Stimulated activated CD4-positive, alpha-beta T cell treated with anti-CD3 and anti-CD28 coated beads, Interleukin-1b, Interleukin-23, amount 100 ng/mL, for 1 hour (primary cell): ENCODE results near the gene CACNA1G.

ENCODE experiments used
- DNase-seq, 2 donors: peaks; one replicate each; pipeline ENCODE4 v3.0.0-alpha.2; 2020; ENCODE audit warnings: low read depth in 2 of 2

Gene CACNA1G

GRCh38 chr17:50613007-50613992 is 52.8 kb downstream of the CACNA1G start:
- no peak for DNase-seq

DNA sequence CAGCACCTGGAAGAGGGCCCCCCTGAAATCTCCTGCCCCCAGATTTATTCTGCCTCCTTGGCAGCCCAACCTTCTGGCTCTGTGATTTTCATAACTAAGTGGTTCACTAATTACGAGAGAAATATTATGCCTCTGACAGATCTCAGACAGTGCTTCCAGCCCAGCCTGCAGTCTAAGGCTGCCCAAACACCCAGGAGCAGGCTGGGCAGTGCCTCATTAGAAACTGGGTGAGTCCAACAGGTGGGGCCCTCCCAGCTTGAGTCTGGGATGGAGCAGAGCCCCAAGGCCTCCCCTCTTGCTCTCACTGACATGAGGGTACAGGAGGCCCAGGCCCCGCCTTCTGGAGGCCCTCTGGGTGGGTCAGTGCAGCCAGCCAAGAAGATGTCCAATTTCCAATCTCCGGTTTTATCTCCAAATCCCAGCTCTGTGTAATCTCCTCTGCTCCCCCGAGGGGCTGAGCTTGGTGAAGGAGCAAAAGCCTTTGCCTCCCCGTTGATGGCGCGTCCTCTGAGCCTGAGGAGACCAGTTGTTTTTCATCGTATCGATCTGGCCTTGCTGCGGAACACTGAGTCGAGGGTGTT is 54.0 kb downstream of the CACNA1G start:
- no peak for DNase-seq

DNA sequence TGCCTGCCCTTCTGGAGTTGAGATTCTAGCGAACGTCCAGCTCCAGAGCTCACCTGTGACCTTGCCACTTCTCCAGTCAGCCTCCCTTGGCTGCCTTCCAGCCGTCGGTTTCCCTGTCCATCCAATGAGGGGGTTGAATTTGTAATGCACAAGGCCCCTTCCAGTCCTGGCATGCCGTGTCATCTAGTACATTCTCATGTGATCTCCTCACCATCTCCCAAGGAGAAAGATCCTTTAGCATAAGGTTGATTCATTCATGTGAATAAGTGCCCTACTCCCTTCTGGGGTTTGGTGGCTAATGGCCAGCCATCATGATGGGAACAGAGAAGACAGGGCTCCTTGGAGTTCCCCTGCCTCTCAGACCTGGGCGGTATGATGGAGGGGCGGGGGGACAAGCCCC is 55.3 kb downstream of the CACNA1G start:
- no peak for DNase-seq

DNA sequence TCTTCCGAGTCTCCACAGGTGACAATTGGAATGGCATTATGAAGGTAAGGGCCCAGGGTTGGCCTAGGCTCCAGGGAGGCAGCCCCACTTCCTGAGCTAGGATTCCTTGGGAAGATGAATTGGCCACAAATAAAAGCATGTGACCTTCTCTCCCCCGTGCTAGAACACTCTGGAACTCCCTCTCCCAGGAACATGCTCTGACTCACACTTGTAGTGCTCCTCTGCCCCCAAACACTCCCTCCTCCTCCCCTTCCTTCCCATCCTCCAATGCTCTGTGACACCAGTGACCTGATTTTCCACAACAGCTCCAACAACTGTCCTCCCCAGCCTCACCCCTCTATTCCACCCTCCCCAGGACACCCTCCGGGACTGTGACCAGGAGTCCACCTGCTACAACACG is 57.8 kb downstream of the CACNA1G start:
- DNase-seq, result no peak

- no peak for DNase-seq
These were observed 58.4 kb downstream of the CACNA1G start for GRCh38 chr17:50618941-50619340.

DNA sequence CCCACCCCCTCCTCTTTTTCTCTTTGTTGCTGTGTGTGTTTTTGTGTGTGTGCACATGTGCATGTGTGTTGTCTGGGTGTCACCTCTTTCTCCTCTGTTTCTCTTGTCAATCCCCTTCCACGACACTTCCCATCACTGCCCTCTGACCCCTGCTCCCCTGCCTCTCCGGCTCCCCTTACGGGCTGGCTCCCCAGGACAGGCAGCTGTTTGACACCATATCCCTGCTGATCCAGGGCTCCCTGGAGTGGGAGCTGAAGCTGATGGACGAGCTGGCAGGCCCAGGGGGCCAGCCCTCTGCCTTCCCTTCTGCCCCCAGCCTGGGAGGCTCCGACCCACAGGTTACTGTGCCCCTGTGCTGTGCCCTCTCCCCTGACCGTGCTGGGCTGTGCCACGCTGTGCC is 59.0 kb downstream of the CACNA1G start:
- no peak for DNase-seq

DNA sequence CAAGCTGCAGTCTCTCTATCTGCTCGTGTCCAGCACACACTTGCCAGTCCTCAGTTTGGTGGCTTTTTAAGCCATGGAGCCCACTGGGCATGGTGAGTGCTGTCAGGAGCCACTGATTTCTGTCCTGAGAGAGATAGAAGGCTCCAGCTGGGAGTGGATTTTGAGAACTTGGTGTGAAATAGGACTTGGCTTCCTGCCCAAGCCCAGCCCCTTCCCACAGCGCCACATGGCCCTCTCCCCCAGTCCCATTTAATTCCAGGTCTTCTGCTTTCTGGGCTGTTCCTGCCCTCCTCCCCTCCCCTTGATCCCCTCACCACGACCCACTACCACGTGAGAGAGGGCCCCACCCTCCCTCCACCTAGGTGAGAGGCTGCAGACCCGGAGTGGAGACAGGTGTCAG is 59.7 kb downstream of the CACNA1G start:
- no peak for DNase-seq

- DNase-seq, result no peak
These were observed 60.3 kb downstream of the CACNA1G start for GRCh38 chr17:50620858-50621257.

GRCh38 chr17:50621574-50622031 is 61.1 kb downstream of the CACNA1G start:
- no peak for DNase-seq

GRCh38 chr17:50624321-50624934 is 63.9 kb downstream of the CACNA1G start:
- DNase-seq, result no peak

- DNase-seq, result no peak
These were observed 64.7 kb downstream of the CACNA1G start for GRCh38 chr17:50625032-50625871.

DNA sequence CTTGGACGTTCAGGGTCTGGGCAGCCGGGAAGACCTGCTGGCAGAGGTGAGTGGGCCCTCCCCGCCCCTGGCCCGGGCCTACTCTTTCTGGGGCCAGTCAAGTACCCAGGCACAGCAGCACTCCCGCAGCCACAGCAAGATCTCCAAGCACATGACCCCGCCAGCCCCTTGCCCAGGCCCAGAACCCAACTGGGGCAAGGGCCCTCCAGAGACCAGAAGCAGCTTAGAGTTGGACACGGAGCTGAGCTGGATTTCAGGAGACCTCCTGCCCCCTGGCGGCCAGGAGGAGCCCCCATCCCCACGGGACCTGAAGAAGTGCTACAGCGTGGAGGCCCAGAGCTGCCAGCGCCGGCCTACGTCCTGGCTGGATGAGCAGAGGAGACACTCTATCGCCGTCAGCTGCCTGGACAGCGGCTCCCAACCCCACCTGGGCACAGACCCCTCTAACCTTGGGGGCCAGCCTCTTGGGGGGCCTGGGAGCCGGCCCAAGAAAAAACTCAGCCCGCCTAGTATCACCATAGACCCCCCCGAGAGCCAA is 65.6 kb downstream of the CACNA1G start:
- DNase-seq, result peak; percentile 23 to 41

DNA sequence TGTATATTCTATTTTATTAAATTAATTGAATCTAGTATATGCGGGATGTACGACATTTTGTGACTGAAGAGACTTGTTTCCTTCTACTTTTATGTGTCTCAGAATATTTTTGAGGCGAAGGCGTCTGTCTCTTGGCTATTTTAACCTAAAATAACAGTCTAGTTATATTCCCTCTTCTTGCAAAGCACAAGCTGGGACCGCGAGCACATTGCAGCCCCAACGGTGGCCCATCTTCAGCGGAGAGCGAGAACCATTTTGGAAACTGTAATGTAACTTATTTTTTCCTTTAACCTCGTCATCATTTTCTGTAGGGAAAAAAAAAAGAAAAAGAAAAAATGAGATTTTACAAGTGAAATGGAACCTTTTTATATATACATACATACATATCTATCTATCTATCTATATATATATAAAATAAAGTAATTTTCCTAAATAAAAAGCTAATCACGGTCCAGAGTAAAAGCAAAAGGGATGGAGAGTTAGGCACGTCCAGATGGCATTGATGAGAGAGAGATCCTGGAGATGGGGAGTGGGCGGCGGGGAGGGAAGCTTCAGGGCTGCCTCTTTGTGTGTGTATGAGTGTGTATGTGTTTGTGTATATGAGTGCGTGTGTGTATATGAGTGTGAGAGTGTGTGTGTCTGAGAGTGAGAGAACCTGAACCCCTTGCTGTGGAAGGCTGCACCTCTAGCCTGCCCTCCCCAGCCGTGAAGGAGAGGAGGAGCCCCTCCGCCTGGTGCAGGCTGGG is 66.7 kb downstream of the CACNA1G start:
- DNase-seq, result no peak

GRCh38 chr17:50627782-50628601 is 67.5 kb downstream of the CACNA1G start:
- no peak for DNase-seq

- DNase-seq, result no peak
These were observed 69.4 kb downstream of the CACNA1G start for GRCh38 chr17:50629902-50630301.

DNA sequence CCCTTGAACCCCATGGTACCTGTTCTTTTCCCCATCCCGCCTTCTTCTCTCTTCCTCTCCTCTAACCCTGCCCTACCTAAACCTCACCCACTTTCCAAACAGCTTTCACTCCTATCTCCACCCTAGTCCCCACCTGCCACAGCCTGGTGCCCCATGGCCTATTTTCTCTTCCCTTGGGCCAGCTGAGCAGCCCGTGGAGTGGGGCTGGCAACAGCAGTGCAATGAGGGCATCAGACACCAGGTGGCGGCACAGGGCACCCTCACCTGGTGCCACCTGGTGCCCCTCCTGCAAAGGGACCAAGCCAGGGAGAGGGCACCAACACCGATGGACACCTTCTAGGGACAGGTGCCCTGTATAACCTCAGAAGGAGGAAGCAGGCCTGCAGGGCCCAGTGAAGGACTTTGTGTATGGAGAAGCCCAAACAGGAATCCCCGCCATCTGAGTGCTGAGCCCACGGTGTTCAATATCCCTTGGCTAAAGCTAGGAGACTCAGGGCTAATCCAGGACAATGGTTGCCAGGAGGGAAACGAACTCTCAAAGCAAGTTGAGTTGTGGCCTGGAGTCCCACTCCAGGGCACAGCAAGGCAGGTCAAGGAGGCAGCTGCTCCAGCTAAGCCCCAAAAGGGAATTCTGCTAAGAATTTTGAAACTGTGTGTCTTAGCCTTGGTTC is 70.1 kb downstream of the CACNA1G start:
- peak; percentile 12 to 40 for DNase-seq

DNA sequence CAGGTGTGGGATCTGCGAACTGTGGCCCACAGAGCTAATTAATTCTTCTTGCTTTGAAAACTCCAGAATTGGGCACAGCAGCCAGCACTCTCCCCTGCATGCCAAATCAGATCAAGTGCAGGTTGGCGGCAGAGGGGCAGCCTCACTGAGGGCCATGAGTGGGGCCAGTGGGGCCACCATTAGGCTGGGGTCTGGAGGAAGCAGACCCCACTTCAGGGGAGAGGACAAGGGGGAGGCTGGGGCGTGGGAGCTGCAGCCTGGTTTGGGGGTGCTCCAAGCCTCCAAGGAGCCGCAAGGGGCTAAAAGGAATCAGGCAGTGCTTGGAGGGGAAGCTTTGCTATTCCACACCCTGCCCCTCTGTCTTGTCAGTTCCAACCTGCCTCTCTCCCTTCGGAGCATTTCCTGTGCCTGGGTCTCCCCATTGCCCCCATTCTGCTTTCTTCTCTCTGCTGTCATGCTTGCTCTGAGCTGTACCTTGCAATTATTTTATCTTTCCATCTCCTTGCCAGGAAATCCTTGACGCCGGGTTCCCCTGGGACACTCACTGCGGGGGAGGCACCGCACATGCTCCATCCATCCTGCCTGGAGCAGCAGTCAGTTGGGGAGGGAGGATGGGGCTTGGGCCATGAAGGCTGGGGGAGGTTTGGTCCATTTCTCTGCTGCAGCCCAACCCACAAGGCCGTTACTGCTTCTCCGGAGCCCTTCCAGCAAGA is 70.8 kb downstream of the CACNA1G start:
- no peak for DNase-seq

DNA sequence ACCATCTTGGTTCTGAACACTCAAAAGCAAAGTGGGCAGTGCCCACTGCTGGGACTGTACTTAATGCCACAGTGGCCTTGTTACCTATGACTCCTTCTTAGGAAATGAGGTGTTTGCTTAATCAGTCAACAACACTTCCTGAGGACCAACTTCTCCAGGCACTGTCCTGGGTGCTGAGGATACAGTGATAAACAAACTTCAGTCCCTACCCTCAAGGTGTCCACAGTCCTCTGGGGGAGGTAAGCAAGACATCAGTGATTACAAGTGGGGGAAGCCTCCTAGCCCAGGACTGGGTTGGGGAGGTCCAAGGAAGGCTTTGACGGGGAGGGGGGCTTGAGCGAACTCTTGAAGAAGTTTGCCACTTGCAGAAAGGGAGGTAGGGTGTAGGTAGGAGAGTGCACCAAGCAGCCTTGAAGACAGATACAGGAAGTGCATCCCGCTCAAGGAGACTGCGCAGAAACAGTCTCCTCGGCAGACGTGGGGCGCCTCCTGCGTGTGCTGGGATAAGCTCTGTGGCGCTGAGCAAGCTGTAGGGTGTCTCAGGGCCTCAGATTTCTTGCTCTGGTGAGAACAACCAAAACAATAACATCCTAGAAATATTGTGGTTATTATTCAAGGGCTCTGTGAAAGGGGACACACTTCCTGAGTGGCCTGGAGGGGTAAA is 71.5 kb downstream of the CACNA1G start:
- no peak for DNase-seq
